Hepatocyte (in vitro differentiated cells): Measurements from ENCODE around the gene HOATZ. TPM values are rescaled to one million over a fixed set of nuclear protein-coding genes. Genes with fewer than 3 reads are reported as not detected.

Experiments used
- DNase-seq: peaks from one replicate; pipeline ENCODE4 v3.0.0-alpha.2; 2016; ENCODE audit warnings: low spot score
- H2AFZ ChIP-seq: fragments of 200-600 bp; sonication (generic); 2 replicates; pipeline ENCODE4 v1.6.0; 2016; ENCODE audit warnings: antibody characterized with exemption, mild to moderate bottlenecking
- H3K27ac ChIP-seq: fragments of 200-600 bp; sonication (generic); 2 replicates; pipeline ENCODE4 v1.5.1; 2016; ENCODE audit warnings: mild to moderate bottlenecking
- H3K27me3 ChIP-seq: fragments of 200-600 bp; sonication (generic); 2 replicates; pipeline ENCODE4 v1.6.1; 2016
- H3K36me3 ChIP-seq: fragments of 200-600 bp; sonication (generic); replicated peaks from 2 replicates; pipeline ENCODE4 v1.5.1; 2016; ENCODE audit warnings: low read depth; ENCODE audit not compliant: insufficient read depth
- H3K4me1 ChIP-seq: fragments of 200-600 bp; sonication (generic); 2 replicates; pipeline ENCODE4 v1.5.1; 2016; ENCODE audit warnings: mild to moderate bottlenecking, moderate library complexity; ENCODE audit not compliant: insufficient read depth
- H3K4me2 ChIP-seq: fragments of 200-600 bp; sonication (generic); 2 replicates; pipeline ENCODE4 v1.6.0; 2016
- H3K4me3 ChIP-seq: fragments of 200-600 bp; sonication (generic); 2 replicates; pipeline ENCODE4 v1.5.1; 2016; ENCODE audit warnings: mild to moderate bottlenecking
- H3K79me2 ChIP-seq: fragments of 200-600 bp; sonication (generic); 2 replicates; pipeline ENCODE4 v1.6.0; 2017; ENCODE audit warnings: mild to moderate bottlenecking
- H3K9me2 ChIP-seq: fragments of 200-600 bp; sonication (generic); replicated peaks from 2 replicates; pipeline ENCODE4 v1.6.0; 2017; ENCODE audit warnings: mild to moderate bottlenecking; ENCODE audit not compliant: insufficient read depth
- H3K9me3 ChIP-seq: fragments of 200-600 bp; sonication (generic); 2 replicates; pipeline ENCODE4 v1.5.1; 2016; ENCODE audit warnings: low read depth, mild to moderate bottlenecking
- H4K20me1 ChIP-seq: fragments of 200-600 bp; sonication (generic); 2 replicates; pipeline ENCODE4 v1.6.0; 2016; ENCODE audit warnings: mild to moderate bottlenecking; ENCODE audit not compliant: insufficient read depth, poor library complexity, severe bottlenecking
- EZH2 ChIP-seq: fragments of 200-600 bp; sonication (generic); IDR thresholded peaks from 2 replicates; pipeline ENCODE4 v1.6.1; 2016; ENCODE audit warnings: antibody characterized with exemption, mild to moderate bottlenecking, borderline replicate concordance
- EZH2phosphoT487 ChIP-seq: fragments of 200-600 bp; sonication (generic); IDR thresholded peaks from one replicate; pipeline ENCODE4 v1.6.1; 2018; ENCODE audit warnings: antibody characterized with exemption, mild to moderate bottlenecking, low read depth, moderate library complexity; ENCODE audit not compliant: unreplicated experiment, severe bottlenecking
- WGBS: methylation state at CpG from one replicate; pipeline ENCODE4 v1.1.6; 2016; ENCODE audit warnings: low lambda C conversion rate; ENCODE audit errors: missing lambda C conversion rate; 5-methylcytosine and 5-hydroxymethylcytosine counted together
- polyA plus RNA-seq: library from polyadenylated mRNA; unstranded; fragments of >200 nt; fragmentation: Nextera tagmentation; extraction: Ambion mirVana; gene quantifications from 2 replicates; pipeline ENCODE4 v1.2.1, GENCODE V29; 2016
- total RNA-seq: library from RNA; depleted of rRNA; stranded (reverse); fragments of >200 nt; gene quantifications from 2 replicates; pipeline ENCODE4 v1.2.3, GENCODE V29; 2014
- TF ChIP-seq, protein P1 (sequence below): fragments of 200-600 bp; sonication (generic); IDR thresholded peaks from 2 replicates; pipeline ENCODE4 v1.5.1; 2016; ENCODE audit warnings: antibody characterized with exemption, mild to moderate bottlenecking; ENCODE audit not compliant: poor library complexity

Gene HOATZ
- total and polyA plus RNA-seq, 2 experiments from 2014 or later: not detected

DNA sequence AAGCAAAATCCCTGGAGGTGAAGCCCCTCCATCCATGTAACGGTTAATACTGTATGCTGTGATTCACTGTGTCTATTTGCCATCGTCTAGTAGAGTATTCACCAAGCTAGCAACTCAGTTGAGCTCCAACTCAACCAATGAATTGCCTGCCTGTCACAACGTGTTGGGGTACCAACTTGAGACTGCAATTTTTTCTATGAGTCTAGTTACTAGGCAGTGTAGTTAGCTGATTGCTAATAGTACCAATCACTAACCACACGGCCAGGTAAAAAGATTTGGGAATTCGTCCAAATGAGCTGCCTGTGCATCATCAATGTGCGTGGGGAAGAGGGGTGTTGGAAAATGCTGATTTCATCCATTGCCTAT lies 1.4 kb upstream of the HOATZ start:
- no peak for DNase-seq
- TF ChIP-seq EZH2phosphoT487 (no peak), EZH2 (peak; percentile 21)

DNA sequence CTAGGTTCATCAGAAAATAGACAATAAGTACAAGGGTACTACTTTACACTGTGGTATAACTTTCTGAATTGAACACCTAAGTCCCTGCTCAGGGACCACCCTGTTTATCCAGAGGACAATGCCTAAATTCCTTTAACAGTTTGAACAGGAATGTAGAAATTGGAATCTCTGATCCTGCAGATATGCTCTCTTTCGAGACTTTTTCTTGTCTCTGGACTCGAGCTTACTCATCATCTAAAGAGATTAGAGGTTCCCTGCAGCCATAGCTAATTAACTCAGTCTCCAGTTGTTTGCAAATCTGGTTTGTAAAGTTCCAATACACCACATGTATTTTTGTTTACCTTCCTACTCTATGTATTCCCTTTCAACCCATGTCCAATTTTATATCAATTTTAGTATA lies 1.0 kb downstream of the HOATZ start:
- H3K9me2 ChIP-seq: no peaks in the 10 kb centered on the region
- H3K27me3 ChIP-seq: peaks cover 46% of the 10 kb centered on the region
- H4K20me1 ChIP-seq: no peaks in the 10 kb centered on the region
- no peaks in the 10 kb centered on the region for H3K9me3 ChIP-seq
- TF ChIP-seq EZH2phosphoT487 (no peak), EZH2 (no peak)
- TF ChIP-seq, protein P1, sequence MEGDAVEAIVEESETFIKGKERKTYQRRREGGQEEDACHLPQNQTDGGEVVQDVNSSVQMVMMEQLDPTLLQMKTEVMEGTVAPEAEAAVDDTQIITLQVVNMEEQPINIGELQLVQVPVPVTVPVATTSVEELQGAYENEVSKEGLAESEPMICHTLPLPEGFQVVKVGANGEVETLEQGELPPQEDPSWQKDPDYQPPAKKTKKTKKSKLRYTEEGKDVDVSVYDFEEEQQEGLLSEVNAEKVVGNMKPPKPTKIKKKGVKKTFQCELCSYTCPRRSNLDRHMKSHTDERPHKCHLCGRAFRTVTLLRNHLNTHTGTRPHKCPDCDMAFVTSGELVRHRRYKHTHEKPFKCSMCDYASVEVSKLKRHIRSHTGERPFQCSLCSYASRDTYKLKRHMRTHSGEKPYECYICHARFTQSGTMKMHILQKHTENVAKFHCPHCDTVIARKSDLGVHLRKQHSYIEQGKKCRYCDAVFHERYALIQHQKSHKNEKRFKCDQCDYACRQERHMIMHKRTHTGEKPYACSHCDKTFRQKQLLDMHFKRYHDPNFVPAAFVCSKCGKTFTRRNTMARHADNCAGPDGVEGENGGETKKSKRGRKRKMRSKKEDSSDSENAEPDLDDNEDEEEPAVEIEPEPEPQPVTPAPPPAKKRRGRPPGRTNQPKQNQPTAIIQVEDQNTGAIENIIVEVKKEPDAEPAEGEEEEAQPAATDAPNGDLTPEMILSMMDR: no peak
- H2AFZ ChIP-seq: no peak overlapping the region
- WGBS: 36% methylated on average over 2 of the region's 2 CpGs
- H3K79me2 ChIP-seq: no peaks in the 10 kb centered on the region
- no peak for DNase-seq
- H3K27ac ChIP-seq: no peak overlapping the region
- H3K4me1 ChIP-seq: peaks cover 17% of the 10 kb centered on the region
- no peak overlapping the region for H3K4me2 ChIP-seq
- no peak overlapping the region for H3K4me3 ChIP-seq
- H3K36me3 ChIP-seq: no peaks in the 10 kb centered on the region

More for the DNA sequence above, 1.4 kb upstream of the HOATZ start:
- no peaks in the 10 kb centered on the region for H4K20me1 ChIP-seq
- peaks cover 17% of the 10 kb centered on the region for H3K4me1 ChIP-seq
- H2AFZ ChIP-seq: peak overlapping the region; percentile 87
- no peak overlapping the region for H3K27ac ChIP-seq
- H3K4me3 ChIP-seq: no peak overlapping the region
- peaks cover 50% of the 10 kb centered on the region for H3K27me3 ChIP-seq
- no peaks in the 10 kb centered on the region for H3K36me3 ChIP-seq
- no peaks in the 10 kb centered on the region for H3K9me3 ChIP-seq
- WGBS: 36% methylated on average over 6 of the region's 6 CpGs
- H3K79me2 ChIP-seq: no peaks in the 10 kb centered on the region
- H3K9me2 ChIP-seq: no peaks in the 10 kb centered on the region
- peak overlapping the region; percentile 91 for H3K4me2 ChIP-seq

DNA sequence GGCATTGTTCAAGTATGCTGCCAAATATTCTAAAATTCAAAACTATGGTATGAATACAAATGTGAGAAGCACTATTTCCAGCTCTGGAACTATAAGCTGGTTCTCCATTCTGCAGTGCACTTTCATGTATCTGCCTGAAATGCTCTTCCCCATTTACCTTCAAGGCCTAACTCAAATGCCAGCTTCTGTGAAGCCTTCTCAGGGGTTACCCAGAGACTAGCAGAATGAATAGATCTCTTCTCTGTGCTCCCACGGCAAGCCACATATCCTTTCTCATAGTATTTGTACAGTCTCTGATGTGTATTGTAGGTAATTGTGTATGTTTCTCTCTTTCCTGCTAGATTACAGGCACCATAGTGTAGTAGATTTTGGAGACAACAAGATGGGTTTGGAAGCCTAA lies 4.1 kb downstream of the HOATZ start:
- H3K4me3 ChIP-seq: no peak overlapping the region

DNA sequence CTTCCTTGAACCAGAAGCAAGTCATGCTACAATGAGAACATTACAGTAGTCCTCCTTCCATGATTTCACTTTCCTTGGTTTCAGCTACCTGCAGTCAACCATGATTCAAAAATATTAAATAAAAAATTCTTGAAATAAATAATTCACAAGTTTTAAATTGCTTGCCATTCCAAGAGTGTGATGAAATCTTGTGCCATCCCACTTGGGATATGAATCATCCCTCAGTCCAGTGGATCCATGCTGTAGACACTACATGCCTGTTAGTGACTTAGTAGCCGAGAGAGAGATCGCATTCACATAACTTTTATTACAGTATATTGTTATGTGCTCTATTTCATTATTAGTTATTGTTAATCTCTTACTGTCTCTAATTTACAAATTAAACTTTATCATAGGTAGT lies 6.0 kb downstream of the HOATZ start:
- Histone ChIP-seq H3K4me2 (no peak overlapping the region), H3K9me3 (no peaks in the 10 kb centered on the region), H3K9me2 (no peaks in the 10 kb centered on the region), H2AFZ (no peak overlapping the region), H3K4me1 (no peaks in the 10 kb centered on the region), H3K4me3 (no peak overlapping the region), H3K79me2 (no peaks in the 10 kb centered on the region), H3K36me3 (no peaks in the 10 kb centered on the region), H4K20me1 (no peaks in the 10 kb centered on the region), H3K27me3 (peaks cover 4% of the 10 kb centered on the region), H3K27ac (no peak overlapping the region)
- DNase-seq: no peak
- 95% methylated on average over 2 of the region's 2 CpGs for WGBS
- TF ChIP-seq EZH2 (no peak), EZH2phosphoT487 (no peak)
- TF ChIP-seq, protein P1: no peak

More for the DNA sequence above, 4.1 kb downstream of the HOATZ start:
- no peaks in the 10 kb centered on the region for H3K9me3 ChIP-seq
- H3K79me2 ChIP-seq: no peaks in the 10 kb centered on the region
- H3K36me3 ChIP-seq: no peaks in the 10 kb centered on the region
- no peak overlapping the region for H3K4me2 ChIP-seq
- H3K4me1 ChIP-seq: peaks cover 8% of the 10 kb centered on the region
- WGBS: 75% methylated on average over 1 of the region's 1 CpG
- TF ChIP-seq, protein P1: no peak
- no peak for TF ChIP-seq EZH2phosphoT487
- no peak for TF ChIP-seq EZH2
- no peak overlapping the region for H2AFZ ChIP-seq
- H3K27ac ChIP-seq: no peak overlapping the region
- DNase-seq: no peak
- H4K20me1 ChIP-seq: no peaks in the 10 kb centered on the region
- no peaks in the 10 kb centered on the region for H3K9me2 ChIP-seq
- H3K27me3 ChIP-seq: peaks cover 21% of the 10 kb centered on the region
